A549 (cell line): ENCODE data around the gene SMYD1.

Experiments
- CBX8 ChIP-seq: fragments of 200-600 bp; sonication (generic); IDR thresholded peaks from 2 replicates; pipeline ENCODE4 v1.6.1; 2016
- CTCF ChIP-seq: fragments of >200 bp; sonication (Bioruptor Twin); formaldehyde crosslinking; IDR thresholded peaks from 3 replicates; pipeline ENCODE4 v1.5.1; 2016
- MAFK ChIP-seq: fragments of 450-650 bp; IDR thresholded peaks from 2 replicates; pipeline ENCODE4 v1.6.1; 2014; ENCODE audit not compliant: partially characterized antibody
- MAZ ChIP-seq: fragments of 150-350 bp; IDR thresholded peaks from 2 replicates; pipeline ENCODE4 v1.6.1; 2014; ENCODE audit warnings: antibody characterized with exemption, low read depth, low read length, borderline replicate concordance
- RCOR1 ChIP-seq: fragments of 150-350 bp; IDR thresholded peaks from 2 replicates; pipeline ENCODE4 v1.6.1; 2014; ENCODE audit warnings: antibody characterized with exemption, low read length, low read depth
- REST ChIP-seq: fragments of 200-600 bp; sonication (generic); IDR thresholded peaks from 2 replicates; pipeline ENCODE4 v1.6.1; 2016; ENCODE audit warnings: antibody characterized with exemption, mild to moderate bottlenecking, moderate library complexity

GRCh38 chr2:88116669-88117432 lies 49.2 kb downstream of the SMYD1 start:
- TF ChIP-seq MAZ (no peak), MAFK (no peak), CTCF (no peak), RCOR1 (no peak), REST (no peak), CBX8 (no peak)
